Fibroblast of villous mesenchyme (primary cell): ENCODE results near the gene ARFGEF3. TPM values are rescaled to one million over a fixed set of nuclear protein-coding genes. Genes with fewer than 3 reads are reported as not detected.
"Not testable (repeated sequence)": the region's sequence is repeated elsewhere in the genome, so short reads cannot be mapped to it uniquely, and the experiment has no call there.

Experiments used
- DNase-seq: peaks from one replicate; pipeline ENCODE4 v3.0.0-alpha.2; 2010; ENCODE audit warnings: low read depth
- H3K4me3 ChIP-seq: 2 replicates; pipeline ENCODE4 v1.5.1; 2011; ENCODE audit warnings: low read depth, mild to moderate bottlenecking, low read length
- CTCF ChIP-seq: IDR thresholded peaks from 2 replicates; pipeline ENCODE4 v1.5.1; 2012; ENCODE audit warnings: low read depth, mild to moderate bottlenecking, low read length; ENCODE audit not compliant: insufficient read depth
- total RNA-seq: library from RNA; depleted of rRNA; stranded (reverse); fragments of >200 nt; gene quantifications from 2 replicates; pipeline ENCODE4 v1.2.3, GENCODE V29; 2012

Gene ARFGEF3
- total RNA-seq, 1 donor = under 0.01 TPM

GRCh38 chr6:138211048-138211581 is 49.4 kb downstream of the ARFGEF3 start:
- no peak overlapping the region for H3K4me3 ChIP-seq
- no peak for DNase-seq
- TF ChIP-seq CTCF = no peak

DNA sequence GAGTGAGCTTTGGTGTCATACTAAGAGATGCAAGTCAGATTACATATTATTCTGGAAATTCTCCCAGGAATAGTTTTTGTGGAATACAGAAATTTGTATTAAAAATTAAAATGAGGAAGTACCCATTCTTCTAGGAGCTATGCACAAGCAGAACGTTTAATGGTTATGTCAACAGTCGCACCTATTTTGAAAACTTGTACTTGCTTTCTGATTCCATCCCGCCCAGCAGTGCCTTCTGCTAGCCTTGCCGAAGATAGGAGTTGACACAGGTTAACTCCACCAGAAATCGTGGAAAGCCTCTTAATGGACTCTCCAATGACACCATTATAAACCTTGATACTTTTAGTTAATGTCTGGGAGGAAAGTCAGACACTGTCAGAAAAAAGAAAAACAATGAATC is 49.9 kb downstream of the ARFGEF3 start:
- TF ChIP-seq CTCF = no peak
- DNase-seq = no peak
- H3K4me3 ChIP-seq = no peak overlapping the region

GRCh38 chr6:138212530-138212929 is 50.8 kb downstream of the ARFGEF3 start:
- not testable (repeated sequence) for DNase-seq, H3K4me3 ChIP-seq

DNA sequence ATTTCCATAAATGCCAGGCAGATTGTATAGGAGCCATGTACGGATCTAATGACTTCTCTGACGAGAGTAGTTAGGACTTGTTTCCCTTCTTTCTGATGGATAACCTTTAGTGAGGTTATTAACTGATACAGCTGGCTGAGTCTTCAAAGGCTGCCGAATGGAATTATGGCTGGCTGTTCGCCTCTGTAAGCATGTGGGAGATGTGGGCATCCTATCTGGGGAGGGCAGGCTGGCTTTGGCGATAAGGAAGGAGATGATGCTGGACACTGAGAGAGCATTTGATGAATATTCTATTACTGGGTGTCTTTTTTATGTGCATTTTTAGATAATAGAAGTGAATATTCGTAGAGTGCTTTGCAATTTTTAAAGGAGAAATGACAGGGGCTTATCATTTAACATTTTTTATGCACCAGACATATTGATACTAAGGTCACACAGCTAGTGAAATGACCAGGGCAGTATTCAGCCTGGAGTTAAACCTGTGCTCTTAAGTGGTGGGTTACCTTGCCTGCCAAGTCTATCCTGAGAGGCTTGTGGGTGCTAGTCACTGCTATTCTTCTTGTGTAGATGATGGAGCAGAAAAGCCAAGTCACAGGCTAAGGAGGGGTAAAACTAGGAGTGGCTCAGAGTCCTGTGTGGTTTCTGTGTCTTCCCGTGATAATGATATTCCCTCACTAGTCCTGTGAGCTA is 53.5 kb downstream of the ARFGEF3 start:
- no peak for DNase-seq
- no peak for TF ChIP-seq CTCF

DNA sequence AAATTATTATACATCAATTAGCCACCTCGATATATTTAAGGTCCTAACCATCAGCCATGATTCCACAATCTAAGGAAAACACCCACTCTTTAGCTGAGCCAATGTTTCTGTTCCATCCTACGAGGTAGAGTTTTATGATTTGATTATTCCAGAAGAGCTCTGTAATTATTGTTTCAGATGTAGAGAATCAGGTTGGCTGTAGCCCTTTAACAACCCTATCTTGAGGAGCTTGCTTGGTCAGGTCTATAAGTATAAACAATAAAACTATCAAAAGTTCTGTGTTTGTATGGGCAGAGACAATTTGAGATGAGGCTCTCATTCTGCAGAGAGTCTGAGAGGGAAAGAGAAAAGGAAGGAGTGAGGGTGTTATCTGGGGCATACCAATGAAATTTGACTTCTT is 56.7 kb downstream of the ARFGEF3 start, which contains the start of gene PBOV1:
TSS of gene PBOV1 (minus strand) at position 43 of the 400 bp plus-strand sequence. CDS start 96 bp downstream, outside the sequence.
- H3K4me3 ChIP-seq = no peak within 1 kb of the TSS
- TF ChIP-seq CTCF = no peak

More for the DNA sequence above, 53.5 kb downstream of the ARFGEF3 start:
- H3K4me3 ChIP-seq = no peak overlapping the region

GRCh38 chr6:138219398-138219797 is 57.7 kb downstream of the ARFGEF3 start:
- no peak for TF ChIP-seq CTCF
- H3K4me3 ChIP-seq = no peak overlapping the region
- DNase-seq = no peak

More for the DNA sequence above, 56.7 kb downstream of the ARFGEF3 start, which contains the start of gene PBOV1:
- DNase-seq = no peak

- DNase-seq = no peak
- TF ChIP-seq CTCF = no peak
- no peak overlapping the region for H3K4me3 ChIP-seq
Observed at GRCh38 chr6:138219901-138220300, 58.2 kb downstream of the ARFGEF3 start.
